GM21619 (cell line): ENCODE data around the gene RNF10.
"Not testable (repeated sequence)": the region's sequence is repeated elsewhere in the genome, so short reads cannot be mapped to it uniquely, and the experiment has no call there.

Source experiments
- ATAC-seq: cut with Tn5 transposase; IDR thresholded peaks from one replicate; pipeline ENCODE4 v1.9.1; 2021; ENCODE audit not compliant: unreplicated experiment

The RNF10 gene

DNA sequence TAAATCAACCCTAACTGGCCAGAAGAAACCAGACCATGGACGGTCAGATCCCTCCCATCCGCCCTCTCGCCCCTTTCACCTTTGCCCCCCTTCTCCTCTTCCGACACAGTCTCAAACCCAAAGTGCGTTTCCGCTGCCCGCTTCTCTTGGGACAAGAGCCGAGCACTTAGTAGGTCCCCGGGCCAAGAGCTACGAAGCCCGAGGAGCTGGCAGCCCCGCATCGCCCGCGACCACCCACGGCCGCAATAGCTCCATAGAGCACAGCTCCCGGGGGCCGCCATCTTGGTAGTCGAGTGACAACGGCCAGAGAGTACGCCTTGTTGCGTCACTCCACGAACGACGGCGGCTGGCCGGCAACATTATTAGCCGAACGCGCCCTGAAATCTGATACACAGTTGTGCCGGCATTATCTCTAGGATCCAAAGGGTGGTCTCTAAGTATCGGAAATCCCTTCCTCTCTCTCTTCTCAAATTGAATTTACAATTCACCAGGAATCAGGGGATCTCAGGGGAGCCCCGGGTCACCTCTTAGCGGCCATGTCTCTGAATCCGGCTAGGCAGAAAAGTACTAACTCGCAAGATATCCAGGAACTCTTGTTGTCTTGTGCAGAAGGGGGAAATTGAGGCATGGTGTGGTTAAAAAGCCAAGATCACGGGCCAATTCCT lies 5.2 kb upstream of the RNF10 start, which contains the start of gene COQ5:
TSS of gene COQ5 (minus strand) at position 298 of the 665 bp plus-strand sequence. CDS start at position 281, 17 bp downstream.
- ATAC-seq: peak; percentile 66

DNA sequence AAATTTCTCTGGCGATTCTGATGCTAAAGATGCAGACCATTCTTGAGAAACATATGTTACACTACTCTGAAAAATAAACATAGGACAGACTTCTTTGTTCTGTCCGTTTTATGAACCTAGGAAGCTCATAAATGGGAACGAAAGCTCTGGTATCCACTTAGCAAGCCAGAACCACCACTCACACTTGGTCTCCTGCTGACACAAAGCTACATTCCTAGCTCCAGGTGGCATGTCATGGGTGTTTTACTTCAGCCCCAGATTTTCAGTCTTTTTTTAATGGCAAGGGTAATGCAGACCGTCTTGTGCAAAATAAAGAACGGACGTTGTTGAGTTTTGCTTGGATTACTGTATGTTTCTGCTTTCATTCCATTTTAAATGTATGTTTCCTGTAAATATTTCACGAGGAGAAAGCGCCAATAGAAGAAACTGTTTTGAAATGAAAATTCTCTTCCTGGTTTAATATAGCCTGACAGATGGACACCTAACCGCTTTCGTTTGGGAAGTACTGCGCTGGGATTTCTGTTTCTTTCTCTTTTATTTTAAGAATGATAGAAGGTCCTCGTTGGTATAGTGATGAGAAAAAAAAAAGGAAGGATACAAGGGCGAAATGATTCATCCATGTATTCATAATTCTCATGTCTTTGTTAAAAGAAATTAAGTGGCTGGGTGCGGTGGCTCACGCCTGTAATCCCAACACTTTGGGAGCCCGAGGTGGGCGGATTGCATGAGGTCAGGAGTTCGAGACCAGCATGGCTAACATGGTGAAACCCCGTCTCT lies 4.3 kb upstream of the RNF10 start:
- ATAC-seq: no peak

DNA sequence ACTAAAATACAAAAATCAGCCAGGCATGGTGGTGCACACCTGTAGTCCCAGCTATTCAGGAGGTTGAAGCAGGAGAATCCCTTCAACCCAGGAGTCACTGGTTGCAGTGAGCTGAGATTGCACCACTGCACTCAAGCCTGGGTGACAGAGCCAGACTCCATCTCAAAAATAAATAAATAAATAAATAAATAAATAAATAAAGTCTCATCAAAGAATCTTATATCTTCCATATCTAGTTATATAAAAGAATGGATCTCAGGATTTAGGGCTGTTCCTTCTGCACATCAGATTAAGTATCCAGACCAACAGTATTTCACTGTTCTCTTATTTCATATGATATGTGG lies 3.8 kb upstream of the RNF10 start:
- not testable (repeated sequence) for ATAC-seq

DNA sequence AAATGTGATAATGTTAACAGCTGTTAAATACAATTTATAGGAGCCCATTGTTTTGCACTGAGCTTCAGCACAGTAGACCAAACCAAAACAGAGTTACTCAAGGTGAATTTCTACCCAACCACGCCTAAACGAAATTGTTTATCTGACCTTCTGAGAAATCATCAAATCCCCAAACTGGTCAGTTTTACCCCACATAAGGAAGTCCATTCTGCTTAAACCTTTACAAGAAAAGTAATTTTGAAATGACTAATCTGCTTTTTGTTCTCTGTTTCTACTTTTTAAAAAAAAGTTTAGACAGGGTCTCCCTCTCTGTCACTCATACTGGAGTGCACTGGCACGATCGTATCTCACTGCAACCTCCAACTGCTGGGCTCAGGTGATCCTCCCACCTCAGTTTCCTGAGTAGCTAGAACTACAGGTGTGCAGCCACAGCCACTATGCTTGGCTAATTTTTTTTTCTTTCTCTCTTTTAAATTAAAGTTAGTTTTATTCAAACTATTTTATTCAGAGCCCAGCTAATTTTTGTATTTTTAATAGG lies 1.4 kb upstream of the RNF10 start:
- ATAC-seq: no peak

DNA sequence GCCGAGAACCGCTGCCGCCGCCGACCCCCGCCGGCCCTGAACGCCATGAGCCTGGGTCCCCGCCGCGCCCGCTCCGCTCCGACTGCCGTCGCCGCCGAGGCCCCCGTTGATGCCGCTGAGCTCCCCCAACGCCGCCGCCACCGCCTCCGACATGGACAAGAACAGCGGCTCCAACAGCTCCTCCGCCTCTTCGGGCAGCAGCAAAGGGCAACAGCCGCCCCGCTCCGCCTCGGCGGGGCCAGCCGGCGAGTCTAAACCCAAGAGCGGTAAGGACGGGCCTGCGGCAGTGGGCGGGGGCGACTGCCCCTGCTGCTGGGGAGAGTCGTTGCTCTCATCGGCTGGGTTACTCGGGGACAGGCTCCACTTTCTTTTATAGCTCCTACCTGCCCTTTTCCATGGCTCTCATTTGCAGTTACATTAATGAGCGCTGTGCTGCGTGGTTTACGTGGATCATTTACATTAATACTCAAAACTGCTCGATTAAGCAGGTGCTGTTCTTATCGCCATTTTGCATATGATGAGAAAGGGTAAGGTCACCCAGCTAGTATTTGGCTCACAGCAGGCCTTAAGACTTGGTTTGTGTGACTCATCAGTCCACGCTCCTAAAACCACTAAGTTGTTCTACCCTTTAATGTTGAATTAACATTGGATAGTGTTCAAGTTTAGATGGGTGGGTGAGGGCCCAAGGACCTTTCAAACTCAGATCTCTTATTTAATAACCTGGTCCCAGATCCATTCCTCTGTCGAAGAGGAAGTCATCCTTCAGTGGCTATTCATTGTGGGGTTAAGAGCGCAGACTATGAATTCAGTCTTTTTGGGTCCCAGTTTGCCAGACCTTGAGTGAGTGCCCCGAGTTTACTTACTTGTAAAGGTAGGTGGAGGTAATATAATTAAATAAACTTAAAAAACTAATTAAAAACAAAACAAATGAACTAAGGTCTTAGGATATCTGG lies 823 bp downstream of the RNF10 start:
- ATAC-seq: peak; percentile 28

DNA sequence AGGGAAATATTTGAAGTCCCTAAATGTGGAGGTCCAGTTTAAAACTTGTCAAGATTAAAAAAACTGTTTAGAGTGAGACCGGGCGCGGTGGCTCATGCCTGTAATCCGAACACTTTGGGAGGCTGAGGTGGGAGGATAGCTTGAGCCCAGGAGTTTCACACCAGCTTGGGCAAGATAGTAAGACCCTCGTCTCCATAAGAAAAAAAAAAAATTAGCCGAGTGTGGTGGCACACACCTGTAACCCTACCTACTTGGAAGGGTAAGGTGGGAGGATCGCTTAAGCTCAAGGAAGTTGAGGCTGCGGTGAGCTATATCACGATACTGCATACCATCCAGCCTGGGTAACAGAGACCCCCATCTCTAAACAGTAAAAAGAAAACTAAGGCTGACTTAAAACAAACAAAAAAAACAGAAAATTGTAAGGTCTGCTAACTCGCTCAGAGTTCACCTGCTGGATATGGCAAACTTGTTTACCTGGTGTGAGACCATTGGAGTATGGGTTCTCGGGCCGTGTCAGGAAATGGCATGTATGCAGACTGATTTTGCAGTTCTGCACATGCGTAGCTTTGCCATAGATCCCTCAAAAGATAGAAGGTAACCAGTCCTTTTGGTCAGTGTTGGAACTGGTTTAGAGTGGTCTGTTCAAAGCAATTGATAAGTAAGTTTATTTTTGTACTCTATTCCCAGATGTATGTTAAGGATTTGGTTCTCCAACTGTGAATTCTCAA lies 2.1 kb downstream of the RNF10 start:
- no peak for ATAC-seq

DNA sequence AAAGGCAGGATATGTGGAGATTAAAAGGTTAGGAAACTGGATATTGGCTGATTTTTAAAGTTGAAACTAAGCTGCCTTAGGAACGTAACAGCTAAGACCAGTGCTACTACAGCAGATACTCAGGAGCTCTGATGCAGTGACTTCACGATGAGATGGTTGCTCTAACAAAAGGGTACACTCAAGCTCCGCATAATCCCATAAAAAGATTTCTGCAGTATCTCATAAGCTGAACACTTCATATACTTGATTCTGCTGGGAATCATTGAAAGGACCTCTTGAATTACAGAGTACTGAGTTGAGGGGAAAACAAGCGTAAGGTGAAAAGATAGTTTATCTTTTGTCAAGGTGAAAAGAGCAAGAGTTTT lies 3.7 kb downstream of the RNF10 start:
- ATAC-seq: no peak

DNA sequence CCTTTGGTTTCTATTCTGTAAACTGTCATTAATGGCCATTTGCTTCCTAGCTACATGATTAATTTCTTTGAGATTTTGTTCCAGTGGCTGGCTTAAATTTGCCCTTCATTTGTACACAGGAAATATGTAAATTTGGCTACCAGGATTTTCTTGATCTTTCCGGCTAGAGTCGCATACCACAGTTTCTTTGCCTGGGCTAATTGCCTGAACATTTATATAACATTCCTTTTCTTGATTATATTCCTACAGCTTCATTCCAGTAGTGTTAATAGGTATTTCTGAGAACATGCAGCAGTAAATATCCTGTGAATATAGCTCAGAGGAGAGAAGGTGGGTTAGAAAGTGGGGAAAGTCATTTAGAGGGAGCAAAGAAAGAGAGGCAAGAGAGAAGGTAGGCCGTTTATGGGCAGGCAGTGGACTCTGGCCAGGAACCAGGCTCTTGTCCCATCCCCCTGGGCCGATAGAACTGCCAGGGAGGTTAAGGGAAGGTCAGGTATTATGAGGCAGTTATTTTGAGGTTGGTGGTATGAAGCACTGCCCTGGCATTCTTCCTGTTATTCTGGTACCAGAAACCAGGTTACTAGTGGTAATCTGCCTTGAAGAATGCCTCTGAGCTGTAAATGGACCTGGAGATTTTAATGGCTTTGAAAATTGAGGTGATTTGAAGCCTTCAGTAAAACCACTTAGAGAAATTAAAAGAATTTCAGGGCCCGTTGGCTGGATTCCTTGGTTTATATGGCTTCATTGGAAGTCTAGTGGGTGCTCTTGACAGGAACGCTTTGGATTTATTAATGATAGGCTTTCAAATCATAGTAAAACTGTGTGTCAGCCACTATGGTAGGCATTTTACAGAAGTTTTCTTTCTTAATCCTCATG lies 4.4 kb downstream of the RNF10 start:
- no peak for ATAC-seq

DNA sequence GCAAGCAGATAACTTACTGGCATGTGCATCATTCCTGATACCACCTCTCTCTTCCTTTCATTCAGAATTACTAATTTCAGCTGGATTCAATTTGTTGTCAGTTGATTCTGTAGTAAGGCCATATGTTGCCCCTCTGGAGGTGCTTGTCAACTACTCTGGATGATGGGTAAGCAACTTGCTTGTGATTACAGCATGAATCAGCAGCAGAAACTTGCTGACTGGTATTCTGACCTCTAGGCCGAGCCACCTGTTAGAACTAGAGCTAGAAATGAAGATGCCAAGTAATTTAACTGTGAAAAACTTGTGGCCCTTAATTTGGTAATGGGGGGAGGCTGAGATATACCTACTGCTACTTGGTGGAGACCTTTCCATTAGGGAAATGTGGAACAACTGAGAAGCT lies 5.1 kb downstream of the RNF10 start:
- ATAC-seq: no peak

DNA sequence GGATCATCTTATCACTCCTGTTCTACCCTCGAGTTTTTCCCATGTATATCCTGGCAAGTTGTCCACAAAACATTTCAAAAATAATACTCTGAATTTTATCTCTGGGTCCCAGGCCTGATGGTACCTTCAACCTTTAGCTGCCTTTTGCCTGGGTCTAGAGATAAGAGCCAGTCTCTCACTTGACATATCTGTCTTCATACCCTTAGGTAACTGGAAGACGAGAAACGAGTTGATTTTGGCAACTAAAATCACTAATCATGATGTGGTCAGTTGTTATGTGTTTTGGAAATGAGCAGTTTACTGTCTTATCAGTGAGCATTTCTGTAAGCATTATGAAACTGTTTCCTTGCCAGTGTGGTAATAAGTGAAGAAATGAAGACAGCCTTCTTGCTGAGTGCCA lies 6.3 kb downstream of the RNF10 start:
- ATAC-seq: no peak

DNA sequence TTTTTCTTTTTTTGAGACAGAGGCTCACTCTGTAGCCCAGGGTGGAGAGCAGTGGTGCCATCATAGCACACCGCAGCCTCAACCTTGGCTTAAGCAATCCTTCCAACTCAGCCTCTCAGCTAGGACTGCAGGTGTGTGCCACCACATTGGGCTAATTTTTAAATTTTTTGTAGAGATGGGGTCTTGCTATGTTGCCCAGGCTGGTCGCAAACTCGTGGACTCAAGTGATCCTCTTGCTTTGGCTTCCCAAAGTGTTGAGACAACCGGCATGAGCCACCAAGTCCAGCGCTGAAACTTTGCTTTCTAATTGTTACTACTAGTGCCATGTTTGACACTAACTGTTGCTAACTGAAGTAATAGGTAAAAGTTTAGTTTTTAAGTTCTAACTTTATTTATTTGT lies 8.0 kb downstream of the RNF10 start:
- ATAC-seq: no peak

DNA sequence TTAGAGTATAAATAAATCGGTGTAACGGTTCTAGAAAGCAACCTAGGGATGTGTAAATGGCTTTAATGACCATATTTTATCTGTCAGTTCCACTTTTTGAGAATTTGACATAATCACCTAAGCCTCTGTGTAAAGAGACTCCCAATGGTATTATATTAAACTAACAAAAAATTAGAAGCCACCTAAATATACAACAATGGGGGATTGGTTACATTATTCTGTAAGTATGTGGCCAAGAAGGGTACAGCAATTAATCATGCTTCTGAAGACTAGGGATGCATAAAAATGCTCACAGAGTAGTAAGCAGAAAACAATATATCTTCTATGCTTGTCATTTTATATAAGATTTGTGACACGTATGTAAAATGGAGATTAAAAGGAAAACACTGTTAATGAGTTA lies 10.5 kb downstream of the RNF10 start:
- no peak for ATAC-seq

DNA sequence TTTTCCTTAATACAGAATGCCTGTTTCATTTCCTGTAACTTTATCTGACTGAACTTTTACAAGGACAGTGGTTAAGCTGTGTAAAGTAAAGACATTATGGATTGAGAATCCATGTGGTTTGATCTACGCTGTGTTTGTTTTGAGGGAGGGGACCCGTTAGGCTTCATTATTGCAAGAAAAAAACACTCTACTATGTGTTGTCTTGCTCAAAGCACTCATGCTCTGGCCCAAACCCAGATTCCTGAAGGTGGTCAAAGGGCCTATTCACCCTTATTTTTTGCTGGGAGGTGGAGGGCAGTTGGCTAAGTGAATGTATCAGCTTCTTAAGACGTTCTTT lies 11.9 kb downstream of the RNF10 start:
- ATAC-seq: no peak

DNA sequence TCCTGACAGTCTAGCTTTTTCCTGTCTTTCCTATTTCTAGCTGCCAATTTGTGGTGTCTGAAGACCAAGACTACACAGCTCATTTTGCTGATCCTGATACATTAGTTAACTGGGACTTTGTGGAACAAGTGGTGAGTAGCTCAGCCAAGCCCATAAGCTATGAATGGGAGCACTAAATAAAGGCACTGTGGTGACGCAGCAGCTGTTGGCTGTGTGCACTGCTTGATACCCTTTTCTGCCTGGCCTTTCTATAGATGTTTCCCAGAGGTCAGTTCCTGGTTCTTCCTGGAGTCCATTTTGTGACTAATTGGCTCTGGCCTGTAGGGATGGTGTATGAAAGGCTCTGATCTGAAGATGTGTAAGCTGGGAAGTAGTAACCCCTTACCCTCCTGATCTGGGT lies 20.5 kb downstream of the RNF10 start:
- no peak for ATAC-seq

DNA sequence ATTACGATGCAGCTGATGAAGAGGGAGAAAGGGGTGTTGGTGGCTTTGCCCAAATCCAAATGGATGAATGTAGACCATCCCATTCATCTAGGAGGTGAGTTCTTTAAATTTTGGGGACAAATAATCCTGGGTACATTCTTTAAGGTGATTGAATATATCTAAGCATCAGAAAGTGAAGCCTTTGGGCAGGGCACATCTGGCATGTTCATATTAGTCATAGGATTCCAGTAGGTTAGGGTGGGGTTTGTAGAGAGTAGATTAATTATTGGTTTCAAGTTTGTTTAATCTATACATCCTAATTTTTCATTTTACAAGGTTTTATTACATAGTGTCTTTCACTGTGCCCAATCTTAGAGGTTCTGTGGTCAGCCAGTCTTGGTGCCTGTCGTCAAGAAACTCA lies 23.4 kb downstream of the RNF10 start:
- no peak for ATAC-seq

DNA sequence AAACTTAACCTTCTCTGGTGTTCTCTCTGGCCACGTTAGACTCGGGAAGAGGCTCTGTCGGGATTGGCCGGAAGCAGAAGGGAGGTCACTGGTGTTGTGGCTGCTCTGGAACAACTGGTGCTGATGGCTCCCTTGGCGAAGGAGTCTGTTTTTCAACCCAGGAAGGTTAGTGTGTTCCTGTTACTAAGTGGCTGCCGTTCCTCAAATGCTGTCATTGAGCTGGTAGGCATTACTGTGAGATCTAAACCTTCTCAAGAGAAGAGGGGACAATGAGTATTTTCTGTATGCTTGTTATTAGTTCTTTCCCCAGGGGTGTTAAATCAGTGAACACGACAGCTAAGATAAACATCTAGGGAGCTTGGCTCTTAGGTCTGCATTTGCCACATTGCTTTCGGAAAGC lies 28.8 kb downstream of the RNF10 start:
- ATAC-seq: no peak

DNA sequence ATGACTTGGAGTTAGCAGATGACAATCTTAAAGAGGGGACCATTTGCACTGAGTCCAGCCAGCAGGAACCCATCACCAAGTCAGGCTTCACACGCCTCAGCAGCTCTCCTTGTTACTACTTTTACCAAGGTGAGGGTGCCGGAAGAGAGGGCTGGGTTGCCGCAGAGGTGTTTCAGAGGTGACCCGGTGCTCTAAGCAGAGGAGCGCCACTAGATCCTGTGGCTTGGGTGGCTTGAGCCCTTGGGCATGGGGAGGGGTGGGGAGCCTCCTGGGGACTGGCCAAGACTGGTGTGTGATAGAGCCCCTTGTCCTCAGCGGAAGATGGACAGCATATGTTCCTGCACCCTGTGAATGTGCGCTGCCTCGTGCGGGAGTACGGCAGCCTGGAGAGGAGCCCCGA lies 29.3 kb downstream of the RNF10 start:
- ATAC-seq: no peak

DNA sequence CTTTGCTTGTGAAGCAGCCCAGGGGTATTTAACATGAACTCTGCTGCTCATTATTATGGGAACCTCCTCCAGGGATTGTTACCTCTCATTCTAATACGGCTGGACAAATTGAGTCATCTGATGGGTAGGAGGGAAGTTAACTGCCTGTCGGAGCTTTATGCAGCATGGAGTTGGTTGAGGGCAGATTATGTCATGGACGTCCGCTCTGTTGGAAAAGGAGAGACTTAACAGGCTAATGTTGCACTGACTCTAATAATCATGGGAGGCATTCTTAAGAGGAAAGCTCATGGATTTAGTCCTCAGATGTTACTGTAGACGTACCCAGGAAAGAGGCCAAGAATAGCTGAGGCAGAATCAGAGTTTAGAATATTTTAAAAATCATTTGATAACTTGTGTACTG lies 37.1 kb downstream of the RNF10 start:
- ATAC-seq: no peak

DNA sequence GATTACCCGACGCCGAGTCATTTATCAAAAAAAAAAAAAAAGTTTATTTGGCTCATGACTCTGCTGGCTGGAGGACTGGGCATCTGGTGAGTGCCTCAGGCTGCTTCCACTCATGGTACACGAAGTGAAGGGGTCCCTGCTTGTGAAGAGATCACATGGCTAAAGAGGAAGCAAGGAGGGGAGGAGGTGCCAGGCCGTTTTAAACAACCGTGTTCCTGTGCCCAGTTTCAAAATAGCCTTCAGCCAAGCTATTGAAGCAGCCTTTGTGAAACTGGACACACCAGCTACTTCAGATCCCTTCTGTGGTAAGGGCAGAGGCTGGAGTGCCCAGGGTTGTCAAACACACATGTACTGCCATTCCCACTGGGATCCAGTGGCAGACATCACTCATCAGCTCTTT lies 39.4 kb downstream of the RNF10 start:
- no peak for ATAC-seq

DNA sequence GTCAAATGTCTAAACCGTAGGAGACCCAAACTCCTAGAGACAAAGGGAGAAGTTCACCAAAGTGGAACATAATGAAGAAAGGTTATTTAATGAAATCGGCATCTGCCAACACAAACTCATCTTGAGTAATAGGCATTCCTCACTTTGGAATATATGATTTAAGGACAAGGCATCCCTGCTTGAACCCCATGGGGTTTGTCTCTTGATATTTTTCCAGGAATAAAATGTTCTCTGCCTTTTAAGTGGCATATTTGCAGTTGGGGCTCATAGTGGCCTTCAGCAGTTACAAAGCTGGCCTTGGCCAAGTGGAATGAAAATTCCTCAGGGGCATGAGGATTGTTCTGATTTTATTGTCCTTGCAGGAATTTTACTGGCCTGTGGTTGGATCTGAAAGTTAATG lies 40.0 kb downstream of the RNF10 start:
- ATAC-seq: no peak
